ENCODE results near the gene RECK.
A peak's percentile ranks its signal among the peaks of the same experiment; 100 is the strongest.
"Not testable (repeated sequence)": the region's sequence is repeated elsewhere in the genome, so short reads cannot be mapped to it uniquely, and the experiment has no call there.

The RECK gene

GRCh38 chr9:36036780-36037548 is at the start of gene RECK:
Gene RECK (plus strand): TSS chr9:36036913. CDS start chr9:36036999, 86 bp downstream.
- DNase-seq: peak; percentile 57

GRCh38 chr9:35990155-35990554 is 46.6 kb upstream of the RECK start:
- no peak for DNase-seq

- DNase-seq: not testable (repeated sequence)
Observed at GRCh38 chr9:35993136-35993535, 43.6 kb upstream of the RECK start.

GRCh38 chr9:35993976-35994720 is 42.6 kb upstream of the RECK start:
- DNase-seq: no peak

GRCh38 chr9:35994959-35995358 is 41.8 kb upstream of the RECK start:
- no peak for DNase-seq

- no peak for DNase-seq
Observed at GRCh38 chr9:35996358-35996970, 40.2 kb upstream of the RECK start.

GRCh38 chr9:35997016-35997415 is 39.7 kb upstream of the RECK start:
- not testable (repeated sequence) for DNase-seq

- DNase-seq: no peak
Observed at GRCh38 chr9:35998333-35998732, 38.4 kb upstream of the RECK start.

- DNase-seq: no peak
Observed at GRCh38 chr9:36005891-36006290, 30.8 kb upstream of the RECK start.

- peak; percentile 11 for DNase-seq
Observed at GRCh38 chr9:36006549-36007315, 30.0 kb upstream of the RECK start.

GRCh38 chr9:36007316-36007708 is 29.4 kb upstream of the RECK start:
- peak; percentile 5 for DNase-seq

- DNase-seq: no peak
Observed at GRCh38 chr9:36007852-36008251, 28.9 kb upstream of the RECK start.

GRCh38 chr9:36008774-36009300 is 27.9 kb upstream of the RECK start:
- DNase-seq: peak; percentile 47

- no peak for DNase-seq
Observed at GRCh38 chr9:36011379-36011778, 25.3 kb upstream of the RECK start.

GRCh38 chr9:36017278-36017677 is 19.4 kb upstream of the RECK start:
- no peak for DNase-seq

- DNase-seq: no peak
Observed at GRCh38 chr9:36018129-36018528, 18.6 kb upstream of the RECK start.

GRCh38 chr9:36018891-36019720 is 17.6 kb upstream of the RECK start:
- no peak for DNase-seq

- DNase-seq: no peak
Observed at GRCh38 chr9:36021968-36022367, 14.7 kb upstream of the RECK start.

GRCh38 chr9:36023260-36024048 is 13.3 kb upstream of the RECK start:
- peak; percentile 67 for DNase-seq

- DNase-seq: no peak
Observed at GRCh38 chr9:36025746-36026145, 11.0 kb upstream of the RECK start.

- no peak for DNase-seq
Observed at GRCh38 chr9:36029202-36029601, 7.5 kb upstream of the RECK start.
